SK-N-SH (cell line): ENCODE data around the gene MRPS27.

ENCODE experiments used
- CTCF ChIP-seq: fragments of 200-600 bp; sonication (generic); IDR thresholded peaks from 2 replicates; pipeline ENCODE4 v1.6.1; 2017; ENCODE audit warnings: antibody characterized with exemption, mild to moderate bottlenecking, moderate library complexity
- EP300 ChIP-seq, 2 experiments: IDR thresholded peaks; 2 replicates each; pipeline versions ENCODE4 v1.4.0 to v1.6.1; 2012; ENCODE audit warnings: borderline replicate concordance in 1 of 2, low read depth in 1 of 2, low read length in 1 of 2
- GABPA ChIP-seq: IDR thresholded peaks from 2 replicates; pipeline ENCODE4 v1.4.0; 2012; ENCODE audit warnings: low read depth, mild to moderate bottlenecking
- JUND ChIP-seq: IDR thresholded peaks from 2 replicates; pipeline ENCODE4 v1.4.0; 2012
- POLR2AphosphoS5 ChIP-seq: IDR thresholded peaks from 2 replicates; pipeline ENCODE4 v1.6.1; 2012; ENCODE audit warnings: low read depth, low read length
- ZBTB33 ChIP-seq: IDR thresholded peaks from 2 replicates; pipeline ENCODE4 v1.4.0; 2012; ENCODE audit warnings: low read depth, borderline replicate concordance

- TF ChIP-seq CTCF = no peak
- no peak for TF ChIP-seq POLR2AphosphoS5
- TF ChIP-seq GABPA = no peak
- no peak for TF ChIP-seq ZBTB33
- no peak for TF ChIP-seq JUND
- TF ChIP-seq EP300 (IDR thresholded peaks at IDR 0.05; ENCODE audit: borderline replicate concordance in 1 of 2, low read depth in 1 of 2, low read length in 1 of 2) = no peak
Observed at GRCh38 chr5:72291601-72292000, 28.4 kb downstream of the MRPS27 start.
